Measurements from ENCODE around the gene SLC9A3.

Gene SLC9A3

GRCh38 chr5:521680-522079, 2.6 kb downstream of the SLC9A3 start:
- 61% methylated on average over 9 of the region's 9 CpGs for WGBS
- H3K36me3 ChIP-seq (ENCODE audit: insufficient read depth, low read length): no peaks in the 10 kb centered on the region
- H3K9me3 ChIP-seq (ENCODE audit: insufficient read depth, low read depth, low read length): no peaks in the 10 kb centered on the region
- H3K4me3 ChIP-seq (ENCODE audit: low read length): no peak overlapping the region
- peaks cover 6% of the 10 kb centered on the region for H3K4me1 ChIP-seq (ENCODE audit: insufficient read depth, low read length)
- H3K27ac ChIP-seq (ENCODE audit: low read depth, low read length): no peak overlapping the region
- H3K9ac ChIP-seq (ENCODE audit: low read depth, low read length): no peak overlapping the region
- H3K27me3 ChIP-seq (ENCODE audit: insufficient read depth, low read length): peaks cover 62% of the 10 kb centered on the region

- no peak overlapping the region for H3K27ac ChIP-seq (ENCODE audit: low read depth, low read length)
- no peaks in the 10 kb centered on the region for H3K36me3 ChIP-seq (ENCODE audit: insufficient read depth, low read length)
- H3K27me3 ChIP-seq (ENCODE audit: insufficient read depth, low read length): peaks cover 54% of the 10 kb centered on the region
- 88% methylated on average over 9 of the region's 9 CpGs for WGBS
- no peak overlapping the region for H3K9ac ChIP-seq (ENCODE audit: low read depth, low read length)
- peaks cover 6% of the 10 kb centered on the region for H3K4me1 ChIP-seq (ENCODE audit: insufficient read depth, low read length)
- no peak overlapping the region for H3K4me3 ChIP-seq (ENCODE audit: low read length)
- H3K9me3 ChIP-seq (ENCODE audit: insufficient read depth, low read depth, low read length): no peaks in the 10 kb centered on the region
Measured at GRCh38 chr5:520850-521226, 3.4 kb downstream of the SLC9A3 start.

GRCh38 chr5:520196-520849, 3.9 kb downstream of the SLC9A3 start:
- Histone ChIP-seq H3K9ac (ENCODE audit: low read depth, low read length) (no peak overlapping the region), H3K27ac (ENCODE audit: low read depth, low read length) (no peak overlapping the region), H3K27me3 (ENCODE audit: insufficient read depth, low read length) (peaks cover 49% of the 10 kb centered on the region), H3K9me3 (ENCODE audit: insufficient read depth, low read depth, low read length) (no peaks in the 10 kb centered on the region), H3K4me1 (ENCODE audit: insufficient read depth, low read length) (peaks cover 6% of the 10 kb centered on the region), H3K36me3 (ENCODE audit: insufficient read depth, low read length) (no peaks in the 10 kb centered on the region), H3K4me3 (ENCODE audit: low read length) (no peak overlapping the region)
- WGBS: 93% methylated on average over 20 of the region's 20 CpGs

GRCh38 chr5:518721-519120, 5.5 kb downstream of the SLC9A3 start:
- H3K4me1 ChIP-seq (ENCODE audit: insufficient read depth, low read length): peaks cover 6% of the 10 kb centered on the region
- H3K9ac ChIP-seq (ENCODE audit: low read depth, low read length): no peak overlapping the region
- H3K36me3 ChIP-seq (ENCODE audit: insufficient read depth, low read length): no peaks in the 10 kb centered on the region
- H3K27me3 ChIP-seq (ENCODE audit: insufficient read depth, low read length): peaks cover 33% of the 10 kb centered on the region
- no peak overlapping the region for H3K4me3 ChIP-seq (ENCODE audit: low read length)
- 82% methylated on average over 10 of the region's 10 CpGs for WGBS
- H3K9me3 ChIP-seq (ENCODE audit: insufficient read depth, low read depth, low read length): no peaks in the 10 kb centered on the region
- H3K27ac ChIP-seq (ENCODE audit: low read depth, low read length): no peak overlapping the region

GRCh38 chr5:517535-518100, 6.6 kb downstream of the SLC9A3 start:
- Histone ChIP-seq H3K4me1 (ENCODE audit: insufficient read depth, low read length) (no peaks in the 10 kb centered on the region), H3K27me3 (ENCODE audit: insufficient read depth, low read length) (peaks cover 22% of the 10 kb centered on the region), H3K36me3 (ENCODE audit: insufficient read depth, low read length) (no peaks in the 10 kb centered on the region), H3K9me3 (ENCODE audit: insufficient read depth, low read depth, low read length) (no peaks in the 10 kb centered on the region), H3K4me3 (ENCODE audit: low read length) (no peak overlapping the region), H3K27ac (ENCODE audit: low read depth, low read length) (no peak overlapping the region), H3K9ac (ENCODE audit: low read depth, low read length) (no peak overlapping the region)
- WGBS: 80% methylated on average over 5 of the region's 5 CpGs

- Histone ChIP-seq H3K27me3 (ENCODE audit: insufficient read depth, low read length) (peaks cover 15% of the 10 kb centered on the region), H3K27ac (ENCODE audit: low read depth, low read length) (no peak overlapping the region), H3K9ac (ENCODE audit: low read depth, low read length) (no peak overlapping the region), H3K4me3 (ENCODE audit: low read length) (no peak overlapping the region), H3K9me3 (ENCODE audit: insufficient read depth, low read depth, low read length) (no peaks in the 10 kb centered on the region), H3K36me3 (ENCODE audit: insufficient read depth, low read length) (no peaks in the 10 kb centered on the region), H3K4me1 (ENCODE audit: insufficient read depth, low read length) (no peaks in the 10 kb centered on the region)
- WGBS: 89% methylated on average over 3 of the region's 3 CpGs
Measured at GRCh38 chr5:516980-517379, 7.3 kb downstream of the SLC9A3 start.

DNA sequence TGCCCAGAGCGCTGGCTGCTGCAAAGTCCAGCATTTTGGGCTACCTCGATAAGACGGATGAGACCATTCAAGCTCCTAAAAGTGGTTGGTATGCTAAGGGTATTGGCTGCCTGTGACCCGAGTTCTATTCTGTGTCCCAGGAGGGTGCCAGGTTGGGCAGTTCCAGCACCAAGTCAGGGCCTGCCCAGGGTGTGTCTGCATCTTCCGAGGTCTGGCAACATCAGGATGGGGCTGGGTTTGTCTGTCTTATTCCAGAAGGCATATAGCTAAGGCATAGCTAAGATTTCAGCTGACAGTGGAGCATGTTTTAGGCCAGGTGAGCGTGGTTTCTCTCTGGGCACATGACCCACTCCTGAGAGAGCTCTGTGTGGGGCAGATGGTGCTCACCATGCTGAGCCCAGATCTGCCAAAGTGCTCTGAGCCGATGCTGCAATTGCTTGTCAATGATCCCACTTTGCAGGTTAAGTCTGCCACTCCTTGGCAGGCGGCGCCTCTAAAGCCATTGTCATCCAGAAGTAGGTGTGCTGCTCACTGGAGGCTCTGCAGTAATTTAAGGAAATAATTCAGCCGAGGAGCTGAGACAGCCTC, 7.8 kb downstream of the SLC9A3 start:
- Histone ChIP-seq H3K9me3 (ENCODE audit: insufficient read depth, low read depth, low read length) (no peaks in the 10 kb centered on the region), H3K4me1 (ENCODE audit: insufficient read depth, low read length) (no peaks in the 10 kb centered on the region), H3K27ac (ENCODE audit: low read depth, low read length) (no peak overlapping the region), H3K36me3 (ENCODE audit: insufficient read depth, low read length) (no peaks in the 10 kb centered on the region), H3K4me3 (ENCODE audit: low read length) (no peak overlapping the region), H3K9ac (ENCODE audit: low read depth, low read length) (no peak overlapping the region), H3K27me3 (ENCODE audit: insufficient read depth, low read length) (peaks cover 10% of the 10 kb centered on the region)
- WGBS: 90% methylated on average over 10 of the region's 10 CpGs

DNA sequence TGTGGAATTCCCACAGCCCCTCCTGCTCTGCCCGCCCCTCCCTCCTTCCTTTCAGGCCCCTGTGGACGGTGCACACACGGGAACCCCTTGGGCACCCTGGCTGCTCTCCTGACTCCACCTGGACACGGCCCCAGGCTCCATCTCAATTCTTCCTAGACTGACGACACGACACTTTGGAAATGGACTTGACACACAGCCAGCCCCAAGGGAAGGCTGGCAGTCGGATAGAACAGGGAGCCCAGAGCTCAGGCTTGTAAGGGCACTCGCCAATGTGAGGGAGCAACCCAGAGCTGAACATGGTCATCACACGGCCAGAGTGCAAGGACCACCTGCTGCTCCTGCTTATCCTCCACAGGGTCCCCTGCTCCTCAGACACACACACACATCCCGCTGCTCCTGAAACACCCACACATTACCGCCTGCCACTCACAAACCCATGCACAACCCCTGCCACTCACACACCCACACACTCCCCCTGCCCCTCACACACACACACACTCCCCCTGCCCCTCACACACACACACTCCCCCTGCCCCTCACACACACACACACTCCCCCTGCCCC, 8.9 kb downstream of the SLC9A3 start:
- 70% methylated on average over 11 of the region's 11 CpGs for WGBS
- no peaks in the 10 kb centered on the region for H3K9me3 ChIP-seq (ENCODE audit: insufficient read depth, low read depth, low read length)
- H3K4me1 ChIP-seq (ENCODE audit: insufficient read depth, low read length): no peaks in the 10 kb centered on the region
- no peaks in the 10 kb centered on the region for H3K36me3 ChIP-seq (ENCODE audit: insufficient read depth, low read length)
- peaks cover 6% of the 10 kb centered on the region; the same call in 1 of the 2 replicates for H3K27me3 ChIP-seq (ENCODE audit: insufficient read depth, low read length)
- H3K9ac ChIP-seq (ENCODE audit: low read depth, low read length): no peak overlapping the region
- no peak overlapping the region for H3K4me3 ChIP-seq (ENCODE audit: low read length)
- H3K27ac ChIP-seq (ENCODE audit: low read depth, low read length): no peak overlapping the region

- H3K27ac ChIP-seq (ENCODE audit: low read depth, low read length): no peak overlapping the region
- no peaks in the 10 kb centered on the region for H3K4me1 ChIP-seq (ENCODE audit: insufficient read depth, low read length)
- H3K27me3 ChIP-seq (ENCODE audit: insufficient read depth, low read length): peaks cover 6% of the 10 kb centered on the region; the same call in 1 of the 2 replicates
- H3K4me3 ChIP-seq (ENCODE audit: low read length): no peak overlapping the region
- no peaks in the 10 kb centered on the region for H3K36me3 ChIP-seq (ENCODE audit: insufficient read depth, low read length)
- no peaks in the 10 kb centered on the region for H3K9me3 ChIP-seq (ENCODE audit: insufficient read depth, low read depth, low read length)
- WGBS: 77% methylated on average over 8 of the region's 8 CpGs
- no peak overlapping the region for H3K9ac ChIP-seq (ENCODE audit: low read depth, low read length)
Measured at GRCh38 chr5:514673-515072, 9.6 kb downstream of the SLC9A3 start.

- H3K9ac ChIP-seq (ENCODE audit: low read depth, low read length): no peak overlapping the region
- H3K36me3 ChIP-seq (ENCODE audit: insufficient read depth, low read length): no peaks in the 10 kb centered on the region
- no peaks in the 10 kb centered on the region for H3K9me3 ChIP-seq (ENCODE audit: insufficient read depth, low read depth, low read length)
- WGBS: 88% methylated on average over 12 of the region's 12 CpGs
- no peak overlapping the region for H3K27ac ChIP-seq (ENCODE audit: low read depth, low read length)
- H3K27me3 ChIP-seq (ENCODE audit: insufficient read depth, low read length): peaks cover 6% of the 10 kb centered on the region; the same call in 1 of the 2 replicates
- no peaks in the 10 kb centered on the region for H3K4me1 ChIP-seq (ENCODE audit: insufficient read depth, low read length)
- no peak overlapping the region for H3K4me3 ChIP-seq (ENCODE audit: low read length)
Measured at GRCh38 chr5:514101-514485, 10.2 kb downstream of the SLC9A3 start.

GRCh38 chr5:513216-514100, 10.8 kb downstream of the SLC9A3 start:
- H3K27me3 ChIP-seq (ENCODE audit: insufficient read depth, low read length): peaks cover 6% of the 10 kb centered on the region; the same call in 1 of the 2 replicates
- no peak overlapping the region for H3K4me3 ChIP-seq (ENCODE audit: low read length)
- H3K4me1 ChIP-seq (ENCODE audit: insufficient read depth, low read length): no peaks in the 10 kb centered on the region
- H3K9ac ChIP-seq (ENCODE audit: low read depth, low read length): no peak overlapping the region; the same call in 1 of the 2 replicates
- WGBS: 84% methylated on average over 31 of the region's 31 CpGs
- H3K27ac ChIP-seq (ENCODE audit: low read depth, low read length): no peak overlapping the region
- no peaks in the 10 kb centered on the region for H3K36me3 ChIP-seq (ENCODE audit: insufficient read depth, low read length)
- H3K9me3 ChIP-seq (ENCODE audit: insufficient read depth, low read depth, low read length): no peaks in the 10 kb centered on the region

Data from HUES64 (cell line).